GM12878 (cell line): ENCODE measurements around the gene KCNJ12. TPM values are rescaled to one million over a fixed set of nuclear protein-coding genes. Genes with fewer than 3 reads are reported as not detected.

Experiments used
- ATAC-seq: fragments of 200-7000 bp; cut with Tn5 transposase; 3 replicates; pipeline ENCODE4 v1.9.1; 2020; ENCODE audit warnings: mild to moderate bottlenecking, moderate library complexity
- BruUV-seq: library from RNA; stranded (reverse); fragments of 400-500 nt; replicated peaks from 2 replicates; lab custom pipeline; 2021; lab: Mats Ljungman, UMichigan
- CTCF ChIA-PET: fragments of 300-600 bp; sonication (Branson Sonifier 250); formaldehyde crosslinking; extraction: SDS; loops from one replicate; lab custom pipeline; 2021; ENCODE audit warnings: inconsistent platforms; lab: Yijun Ruan, JAX
- POLR2A ChIA-PET: fragments of 350-600 bp; formaldehyde crosslinking; extraction: SDS; loops from one replicate; lab custom pipeline; 2021; ENCODE audit warnings: inconsistent platforms; lab: Charles Lee
- RAD21 ChIA-PET: fragments of 300-600 bp; sonication (Branson Sonifier 250); formaldehyde crosslinking; loops from one replicate; lab custom pipeline; 2023; ENCODE audit warnings: antibody characterized with exemption; ENCODE audit not compliant: unreplicated experiment; lab: Charles Lee
- SMC1A ChIA-PET: fragments of 300-600 bp; sonication (Branson Sonifier 250); formaldehyde crosslinking; loops from one replicate; lab custom pipeline; 2023; ENCODE audit not compliant: unreplicated experiment, uncharacterized antibody; lab: Charles Lee
- DNase-seq: peaks from one replicate; pipeline ENCODE4 v3.0.0-alpha.2; 2011; ENCODE audit warnings: low read depth, low spot score
- FAIRE-seq: peaks from 3 replicates; lab custom pipeline; 2011; peaks lifted over from hg19 to GRCh38; lab: Jason Lieb, UNC
- H2AFZ ChIP-seq: 2 replicates; pipeline ENCODE4 v1.6.0; 2011; ENCODE audit warnings: low read depth, low read length, control low read depth; ENCODE audit not compliant: control insufficient read depth
- H3K27ac ChIP-seq: 2 replicates; pipeline ENCODE4 v1.5.1; 2011; ENCODE audit warnings: control low read depth; ENCODE audit not compliant: control insufficient read depth, insufficient read depth
- H3K27me3 ChIP-seq, 2 experiments: replicated peaks in 1 of 2; 2 replicates each; pipeline versions ENCODE4 v1.6.0 to v1.6.1; 2011; ENCODE audit warnings: low read length in 1 of 2; ENCODE audit not compliant: control insufficient read depth in 2 of 2, insufficient read depth in 2 of 2
- H3K36me3 ChIP-seq, 2 experiments: 2 replicates each; pipeline ENCODE4 v1.5.1; 2011; ENCODE audit warnings: low read length in 1 of 2; ENCODE audit not compliant: control insufficient read depth in 2 of 2, insufficient read depth in 2 of 2
- H3K4me1 ChIP-seq: 2 replicates; pipeline ENCODE4 v1.6.1; 2011; ENCODE audit warnings: mild to moderate bottlenecking, low read length, moderate library complexity, mixed read lengths; ENCODE audit not compliant: control insufficient read depth, insufficient read depth
- H3K4me2 ChIP-seq: 2 replicates; pipeline ENCODE4 v1.6.0; 2011; ENCODE audit warnings: control low read depth; ENCODE audit not compliant: control insufficient read depth, insufficient read depth
- H3K4me3 ChIP-seq: fragments of 200-600 bp; sonication (generic); 2 replicates; pipeline ENCODE4 v1.5.1; 2016
- H3K79me2 ChIP-seq: 2 replicates; pipeline ENCODE4 v1.6.0; 2011; ENCODE audit warnings: low read length; ENCODE audit not compliant: control insufficient read depth, insufficient read depth
- H3K9ac ChIP-seq: 2 replicates; pipeline ENCODE4 v1.8.0; 2011; ENCODE audit warnings: low read length, control low read depth, mixed read lengths; ENCODE audit not compliant: control insufficient read depth, insufficient read depth
- H3K9me3 ChIP-seq: replicated peaks from 3 replicates; pipeline ENCODE4 v1.5.1; 2011; ENCODE audit warnings: mild to moderate bottlenecking, low read length; ENCODE audit not compliant: control insufficient read depth, insufficient read depth
- H4K20me1 ChIP-seq: 2 replicates; pipeline ENCODE4 v1.6.0; 2011; ENCODE audit not compliant: control insufficient read depth, insufficient read depth
- FOXM1 ChIP-seq: IDR thresholded peaks from 2 replicates; pipeline ENCODE4 v1.6.1; 2012; ENCODE audit warnings: low read depth, mild to moderate bottlenecking, inconsistent platforms, low read length, moderate library complexity
- IKZF1 ChIP-seq: fragments of 450-650 bp; conservative IDR thresholded peaks from 2 replicates; pipeline ENCODE4 v1.6.1; 2017; ENCODE audit warnings: antibody characterized with exemption, mild to moderate bottlenecking
- PAX8 ChIP-seq: fragments of 450-650 bp; IDR thresholded peaks from 2 replicates; pipeline ENCODE4 v1.6.1; 2017; ENCODE audit warnings: mild to moderate bottlenecking, moderate library complexity
- POU2F2 ChIP-seq: IDR thresholded peaks from 3 replicates; pipeline ENCODE4 v1.6.1; 2011; ENCODE audit warnings: low read depth, mild to moderate bottlenecking, low read length, borderline replicate concordance
- USF1 ChIP-seq: IDR thresholded peaks from 2 replicates; pipeline ENCODE4 v1.6.1; 2011; ENCODE audit warnings: borderline replicate concordance, low read depth, mild to moderate bottlenecking, moderate library complexity, mixed read lengths, low read length; ENCODE audit not compliant: insufficient read depth; ENCODE audit errors: extremely low read length
- ZNF24 ChIP-seq: fragments of 450-650 bp; IDR thresholded peaks from 2 replicates; pipeline ENCODE4 v1.6.1; 2017; ENCODE audit warnings: antibody characterized with exemption, mild to moderate bottlenecking
- WGBS: methylation state at CpG from one replicate; pipeline ENCODE4 v1.1.6; 2016; ENCODE audit warnings: low lambda C conversion rate; ENCODE audit not compliant: insufficient replicate concordance, insufficient coverage; ENCODE audit errors: missing lambda C conversion rate; 5-methylcytosine and 5-hydroxymethylcytosine counted together
- in situ Hi-C: fragments of 300-500 bp; cut with MboI; formaldehyde crosslinking; loops from 9 replicates; pipeline ENCODE4 v1.14.3; 2018; ENCODE audit warnings: mixed read lengths
- intact Hi-C: fragments of 100-400 bp; cut with micrococcal nuclease; formaldehyde crosslinking; loops from one replicate; pipeline ENCODE4 v1.14.2; 2022; ENCODE audit not compliant: unreplicated experiment
- polyA plus RNA-seq, 11 experiments: library from polyadenylated mRNA; depleted of rRNA in 4 of 11; unstranded in 6 of 11; stranded (reverse) in 5 of 11; fragments of >200 nt; fragmentation: Nextera tagmentation in 4 of 11; fragmentation: Illumina TruSeq in 1 of 11; extraction: Ambion mirVana in 4 of 11; extraction: Trizol in 1 of 11; gene quantifications; 1 replicate in 1 of 11; 2 replicates in 10 of 11; pipeline versions ENCODE4 v1.2.1 to v1.2.3, GENCODE V29; 2011 to 2016; ENCODE audit warnings: inconsistent platforms in 2 of 11, missing spikeins in 2 of 11, low read depth in 1 of 11
- total RNA-seq, 4 experiments: library from RNA; depleted of rRNA in 3 of 4; stranded (reverse); fragments of >200 nt in 3 of 4; fragmentation: Illumina TruSeq in 1 of 4; extraction: Trizol in 1 of 4; gene quantifications; 2 replicates each; pipeline versions ENCODE4 v1.2.1 to v1.2.3, GENCODE V29; 2013 to 2021

The KCNJ12 gene
- total and polyA plus RNA-seq, 10 of the 15 experiments (the other 5 are each of a cell fraction or from before 2014, with no cell fraction given), result 0.04 to 0.21 (median 0.09) TPM; not detected in 3

- no peak for ATAC-seq
- ChIA-PET RAD21 (no interaction called here), POLR2A (no interaction called here), SMC1A (no interaction called here), CTCF (no interaction called here)
- WGBS, result 57% methylated on average over 13 of the region's 13 CpGs
- no peaks in the 10 kb centered on the region for H3K36me3 ChIP-seq
- in situ Hi-C loops (no loop called here), intact Hi-C loops (no loop called here)
- no peak for DNase-seq
- FAIRE-seq, result no peak
- H3K9me3 ChIP-seq, result no peaks in the 10 kb centered on the region
- TF ChIP-seq POU2F2, result no peak
- no peak for TF ChIP-seq PAX8
- TF ChIP-seq USF1, result no peak
- no peak for TF ChIP-seq FOXM1
- H3K4me2 ChIP-seq, result no peak overlapping the region
- H3K4me1 ChIP-seq, result no peaks in the 10 kb centered on the region; the same call in 1 of the 2 replicates
- H3K4me3 ChIP-seq, result no peak overlapping the region
- no peak overlapping the region for H3K9ac ChIP-seq
- no peaks in the 10 kb centered on the region for H4K20me1 ChIP-seq
- no peak overlapping the region for H2AFZ ChIP-seq
- no peaks in the 10 kb centered on the region for H3K79me2 ChIP-seq
- no peaks in the 10 kb centered on the region; a peak in 2 of 4 replicates for H3K27me3 ChIP-seq
- H3K27ac ChIP-seq, result no peak overlapping the region
- no TSS peak for BruUV-seq
Observed at GRCh38 chr17:21353326-21354010, 22.7 kb upstream of the KCNJ12 start.

- WGBS, result 64% methylated on average over 13 of the region's 13 CpGs
- intact Hi-C loops, result no loop called here
- ChIA-PET POLR2A (no interaction called here), RAD21 (no interaction called here)
- no peak overlapping the region for H3K4me2 ChIP-seq
- no peaks in the 10 kb centered on the region for H4K20me1 ChIP-seq
- TF ChIP-seq IKZF1 (no peak), ZNF24 (peak; percentile 64; the same call in 1 of the 2 replicates)
- TF ChIP-seq, all 136 proteins: peak for 1
- Histone ChIP-seq H3K9ac (no peak overlapping the region), H3K4me1 (no peaks in the 10 kb centered on the region), H3K9me3 (no peaks in the 10 kb centered on the region), H3K79me2 (no peaks in the 10 kb centered on the region), H3K4me3 (no peak overlapping the region), H2AFZ (no peak overlapping the region), H3K27ac (no peak overlapping the region), H3K27me3 (peaks cover 0 to 1% of the 10 kb centered on the region in 2 experiments; a peak in 2 of 4 replicates), H3K36me3 (no peaks in the 10 kb centered on the region)
- DNase-seq (no peak), FAIRE-seq (no peak), ATAC-seq (no peak)
- SMC1A ChIA-PET, result no interaction called here
- BruUV-seq, result no TSS peak
- in situ Hi-C loops, result no loop called here
- CTCF ChIA-PET, result no interaction called here
Observed at GRCh38 chr17:21354796-21355385, 21.3 kb upstream of the KCNJ12 start.
